GM19395 (cell line): Measurements from ENCODE around the gene PPP1R14B.
"Not testable (repeated sequence)": the region's sequence is repeated elsewhere in the genome, so short reads cannot be mapped to it uniquely, and the experiment has no call there.

Source experiments
- ATAC-seq: cut with Tn5 transposase; IDR thresholded peaks from one replicate; pipeline ENCODE4 v1.9.1; 2021; ENCODE audit warnings: mild to moderate bottlenecking, moderate library complexity; ENCODE audit not compliant: unreplicated experiment

PPP1R14B gene

GRCh38 chr11:64247729-64248531 lies 1.2 kb upstream of the PPP1R14B start:
- ATAC-seq = no peak

DNA sequence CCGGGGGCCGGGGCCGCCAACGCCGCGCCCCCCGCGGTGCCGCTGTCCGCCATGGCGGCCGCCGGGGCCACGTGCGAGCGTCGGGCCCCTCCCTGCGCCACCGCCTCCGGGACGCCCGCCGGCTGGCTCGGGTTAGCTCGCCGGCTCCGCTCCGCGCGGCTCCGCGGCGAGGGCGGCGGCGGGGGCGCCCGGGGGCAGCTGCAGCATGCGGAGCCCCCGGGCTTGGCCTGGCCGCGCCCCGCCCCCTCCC lies 197 bp downstream of the PPP1R14B start:
- not testable (repeated sequence) for ATAC-seq

GRCh38 chr11:64245797-64246620 lies 734 bp downstream of the PPP1R14B start:
- no peak for ATAC-seq

- no peak for ATAC-seq
These were observed 1.3 kb downstream of the PPP1R14B start for GRCh38 chr11:64245401-64245796.

GRCh38 chr11:64244966-64245365 lies 1.8 kb downstream of the PPP1R14B start:
- no peak for ATAC-seq

DNA sequence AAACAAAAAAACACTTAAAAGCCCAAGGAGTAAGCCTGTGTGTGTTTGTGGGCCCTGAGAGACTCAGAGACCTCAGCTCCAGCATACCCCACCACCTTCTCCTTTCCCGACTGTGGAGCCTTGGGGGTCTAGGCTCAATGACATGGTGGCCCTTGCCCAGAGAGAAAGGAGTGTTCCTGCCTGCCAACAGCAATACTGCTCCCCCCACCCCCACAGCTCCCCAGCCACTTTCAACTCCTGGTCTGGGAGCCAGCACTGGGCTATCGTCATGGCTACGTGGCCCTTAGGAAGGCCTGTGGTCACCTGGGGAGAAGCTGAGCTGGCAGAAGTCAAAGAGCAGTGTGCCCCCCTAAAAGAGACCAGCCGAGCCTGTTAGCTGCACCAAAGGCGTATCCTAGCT lies 2.6 kb downstream of the PPP1R14B start:
- no peak for ATAC-seq

DNA sequence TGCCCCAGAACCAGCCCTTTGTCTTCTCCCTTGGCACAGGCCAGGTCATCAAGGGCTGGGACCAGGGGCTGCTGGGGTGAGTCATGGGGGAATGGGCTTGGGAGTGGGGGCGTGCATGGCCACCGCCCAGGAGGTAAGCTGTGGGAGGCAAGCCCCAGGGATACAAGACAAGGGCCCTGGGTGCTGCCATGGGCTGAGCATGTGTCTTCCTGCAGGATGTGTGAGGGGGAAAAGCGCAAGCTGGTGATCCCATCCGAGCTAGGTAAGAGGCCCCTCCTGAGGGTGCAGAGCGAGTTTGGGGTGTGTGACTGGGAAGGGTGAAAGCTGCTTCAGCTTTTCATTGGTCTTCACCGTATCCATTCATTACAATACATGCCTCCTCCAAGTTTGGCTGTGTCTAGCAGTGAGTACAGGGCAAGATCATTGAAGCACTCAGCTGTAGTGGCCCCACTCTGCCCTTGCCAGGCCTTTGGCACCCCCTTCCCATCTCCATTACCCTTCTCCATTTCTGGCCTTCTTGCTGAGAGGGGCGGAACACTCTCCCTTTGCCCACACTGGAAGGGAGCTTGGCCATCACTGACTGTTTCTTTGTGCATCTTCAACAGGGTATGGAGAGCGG lies 3.4 kb downstream of the PPP1R14B start:
- no peak for ATAC-seq

DNA sequence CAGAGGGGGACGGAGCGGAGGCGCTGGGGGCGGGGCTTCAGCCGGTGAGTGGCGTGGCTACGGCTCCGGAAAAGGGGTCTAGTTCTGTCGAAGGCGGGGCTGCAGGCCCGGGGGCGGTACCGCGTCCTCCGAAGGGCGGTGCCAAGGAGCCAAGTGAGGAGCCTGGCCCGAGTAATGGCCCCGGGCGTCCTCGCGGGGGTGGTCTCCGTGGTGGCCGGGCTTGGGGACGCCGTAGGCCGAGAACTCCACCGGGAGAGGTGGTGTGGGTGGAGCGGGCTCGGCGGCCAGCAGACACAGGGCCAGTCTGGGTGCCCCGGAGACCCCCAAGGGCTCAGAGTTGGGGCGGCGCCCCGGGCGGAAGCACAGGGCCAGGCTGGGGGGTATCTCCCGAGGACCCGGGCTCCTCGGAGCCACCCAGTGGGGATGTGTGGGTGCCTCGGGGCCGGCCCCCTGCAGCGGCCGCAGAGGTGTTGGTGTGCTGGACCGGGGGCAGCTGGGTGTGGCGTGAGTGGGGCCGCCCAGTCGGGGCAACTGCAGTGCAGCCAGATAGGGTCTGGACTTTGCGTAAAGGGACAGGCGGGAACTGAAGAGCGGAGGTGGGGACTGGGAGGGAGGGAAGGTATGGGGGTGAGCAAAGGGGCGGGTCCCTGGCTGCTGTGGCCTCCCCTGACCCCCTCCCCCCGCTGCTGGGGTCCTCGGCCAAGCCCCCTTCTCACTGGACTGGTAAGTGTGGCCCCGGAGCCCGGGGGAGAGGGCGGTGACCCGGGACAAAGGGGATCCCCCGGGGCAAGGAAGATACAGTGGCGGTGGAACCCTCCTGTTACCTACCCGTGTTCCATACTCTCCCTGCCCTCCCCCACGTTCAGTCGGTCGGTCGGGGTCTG lies 5.0 kb downstream of the PPP1R14B start:
- peak; percentile 13 for ATAC-seq

DNA sequence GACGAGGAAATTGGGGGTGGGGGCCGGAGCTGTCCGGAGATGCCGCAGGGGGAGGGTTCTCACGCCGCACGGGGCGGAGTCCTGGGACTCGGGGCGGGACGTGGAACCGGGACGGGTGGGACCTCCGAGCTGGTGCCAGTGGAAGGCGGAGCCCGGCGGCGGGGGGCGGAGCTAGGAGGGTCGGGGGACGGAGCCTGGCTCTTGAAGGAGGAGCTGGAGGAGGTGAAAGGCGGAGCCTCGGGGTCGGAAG lies 5.6 kb downstream of the PPP1R14B start:
- peak; percentile 69 for ATAC-seq

DNA sequence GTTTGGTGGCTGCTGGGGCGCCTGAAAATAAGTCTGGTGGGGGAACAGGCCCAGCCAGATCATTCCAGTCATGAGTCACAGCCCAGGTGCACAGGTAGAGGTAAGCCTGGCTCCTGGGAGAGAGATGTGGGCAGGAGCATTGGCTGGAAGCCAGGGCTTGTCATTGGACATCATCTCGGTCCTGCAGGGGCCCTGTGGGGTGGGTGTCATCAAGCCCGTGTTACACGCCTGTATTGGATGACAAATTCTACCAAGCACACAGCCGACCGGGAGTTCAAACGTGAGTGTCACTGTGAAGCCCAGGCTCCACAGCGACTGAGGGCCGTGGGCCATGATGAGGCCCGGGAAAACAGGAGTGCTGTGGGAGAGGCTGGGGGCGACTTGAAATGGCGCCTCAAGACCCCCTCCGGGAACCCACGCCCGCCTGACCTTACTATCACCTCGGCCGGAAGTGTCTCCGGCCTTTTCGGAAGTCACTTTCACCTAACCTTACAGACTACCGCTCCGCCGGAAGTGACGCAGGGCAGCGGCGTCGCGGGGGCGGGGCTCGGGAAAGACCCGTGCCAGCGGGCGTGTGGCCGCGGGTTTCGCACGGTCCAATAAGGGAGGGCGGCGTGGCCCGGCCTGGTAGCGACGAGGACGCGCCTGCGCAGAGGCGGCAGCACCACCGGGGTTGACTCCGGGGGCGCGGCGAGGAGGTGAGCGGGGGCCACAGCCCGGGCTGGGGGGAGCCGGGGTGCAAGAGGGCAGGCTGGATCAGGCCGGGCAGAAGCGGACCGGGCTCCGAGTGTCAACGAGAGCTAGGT lies 6.1 kb downstream of the PPP1R14B start, which contains the start of gene FKBP2:
FKBP2 (plus strand) TSS at position 661 of the 806 bp plus-strand sequence. CDS start 1,293 bp downstream, outside the sequence.
- peak; percentile 45 for ATAC-seq

- ATAC-seq = no peak
These were observed 6.9 kb downstream of the PPP1R14B start for GRCh38 chr11:64239662-64240434.

GRCh38 chr11:64238999-64239398 lies 7.7 kb downstream of the PPP1R14B start:
- ATAC-seq = no peak

- no peak for ATAC-seq
These were observed 8.7 kb downstream of the PPP1R14B start for GRCh38 chr11:64238076-64238475.

DNA sequence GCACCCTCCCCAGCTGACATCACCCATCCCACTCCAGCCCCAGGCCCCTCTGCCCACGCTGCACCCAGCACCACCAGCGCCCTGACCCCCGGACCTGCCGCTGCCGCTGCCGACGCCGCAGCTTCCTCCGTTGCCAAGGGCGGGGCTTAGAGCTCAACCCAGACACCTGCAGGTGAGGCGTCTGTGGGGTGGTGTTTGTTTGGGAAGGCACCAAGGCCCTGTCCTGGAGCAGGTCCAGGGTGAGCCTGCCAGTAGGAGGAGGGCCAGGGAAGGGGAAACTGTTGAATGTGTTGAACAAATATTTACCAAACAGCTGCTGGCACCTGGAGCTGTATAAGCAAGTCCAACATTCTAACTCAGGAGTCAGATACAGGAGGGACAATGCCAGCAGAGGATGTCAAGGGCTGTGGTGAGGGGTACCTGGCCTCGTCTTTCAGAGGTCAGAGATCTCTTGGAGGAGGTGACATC lies 9.2 kb downstream of the PPP1R14B start:
- ATAC-seq = no peak

- ATAC-seq = no peak
These were observed 11.1 kb downstream of the PPP1R14B start for GRCh38 chr11:64235437-64236161.

DNA sequence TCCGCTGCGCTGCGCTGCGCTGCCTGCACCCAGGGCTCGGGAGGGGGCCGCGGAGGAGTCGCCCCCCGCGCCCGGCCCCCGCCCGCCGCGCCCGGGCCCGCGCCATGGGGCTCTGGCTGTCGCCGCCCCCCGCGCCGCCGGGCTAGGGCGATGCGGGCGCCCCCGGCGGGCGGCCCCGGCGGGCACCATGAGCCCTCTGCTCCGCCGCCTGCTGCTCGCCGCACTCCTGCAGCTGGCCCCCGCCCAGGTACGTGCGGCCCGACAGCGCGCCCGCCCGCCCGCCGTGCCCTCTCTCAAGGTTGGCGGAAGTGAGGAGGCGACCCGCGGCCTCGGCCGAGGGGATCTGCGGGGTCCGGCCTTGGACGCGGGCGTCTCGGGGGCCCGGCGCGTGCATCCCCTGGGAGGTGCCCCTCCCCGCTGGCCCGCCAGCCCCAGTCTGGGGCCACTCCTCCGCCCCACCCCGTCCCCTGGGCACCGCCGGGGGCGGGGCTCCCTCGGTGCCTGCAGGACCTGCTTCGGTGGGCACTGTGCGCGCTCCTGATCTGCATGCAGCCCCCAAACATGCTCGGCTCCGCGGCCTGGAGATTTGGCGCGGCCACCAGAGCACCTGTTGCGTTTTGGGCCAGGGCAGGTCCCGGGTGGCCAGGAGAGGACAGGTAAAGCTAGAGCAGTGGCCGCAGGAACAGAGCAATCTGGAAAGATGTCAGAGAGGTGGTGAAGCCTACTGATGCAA lies 11.9 kb downstream of the PPP1R14B start:
- ATAC-seq = no peak

DNA sequence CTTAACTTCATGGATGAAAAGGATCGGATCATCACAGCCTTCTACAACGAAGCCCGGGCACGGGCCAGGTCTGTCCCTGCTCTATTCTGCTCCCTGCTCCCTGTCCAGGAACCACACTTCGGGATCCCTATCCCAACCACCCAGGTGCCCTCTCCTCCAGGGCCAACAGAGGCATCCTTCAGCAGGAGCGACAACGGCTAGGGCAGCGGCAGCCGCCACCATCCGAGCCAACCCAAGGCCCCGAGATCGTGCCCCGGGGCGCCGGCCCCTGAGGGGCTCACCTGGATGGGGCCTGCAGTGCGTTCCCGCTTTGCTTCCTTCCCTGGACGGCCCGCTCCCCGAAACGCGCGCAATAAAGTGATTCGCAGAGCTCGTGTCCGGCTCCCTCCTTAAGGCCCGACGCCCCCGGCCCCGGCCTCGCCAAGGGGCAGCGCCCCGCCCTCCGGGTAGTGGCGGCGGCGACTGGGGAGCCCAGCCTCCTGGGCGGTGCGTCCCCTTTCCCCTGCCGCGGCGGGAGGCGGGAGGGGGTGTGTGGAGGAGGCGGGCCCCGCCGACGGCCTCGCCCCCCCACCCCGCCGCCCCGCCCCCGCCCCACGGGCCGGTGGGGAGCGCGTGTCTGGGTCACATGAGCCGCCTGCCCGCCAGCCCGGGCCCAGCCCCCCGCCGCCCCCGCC lies 12.7 kb downstream of the PPP1R14B start, which contains the start of gene VEGFB:
VEGFB (plus strand) TSS at position 672 of the 674 bp plus-strand sequence. CDS start 250 bp downstream, outside the sequence.
- no peak for ATAC-seq
